Hematopoietic multipotent progenitor cell treated with erythropoietin and hydrocortisone succinate and interleukin-3 and kit ligand, for 15 days (in vitro differentiated cells): ENCODE results near the gene BEND2.

Experiments
- DNase-seq: peaks from one replicate; pipeline ENCODE4 v3.0.0-alpha.2; 2015; ENCODE audit warnings: low spot score

BEND2 gene

GRCh38 chrX:18136816-18137215 lies 83.9 kb downstream of the BEND2 start:
- no peak for DNase-seq

GRCh38 chrX:18133605-18134004 lies 87.1 kb downstream of the BEND2 start:
- no peak for DNase-seq

DNA sequence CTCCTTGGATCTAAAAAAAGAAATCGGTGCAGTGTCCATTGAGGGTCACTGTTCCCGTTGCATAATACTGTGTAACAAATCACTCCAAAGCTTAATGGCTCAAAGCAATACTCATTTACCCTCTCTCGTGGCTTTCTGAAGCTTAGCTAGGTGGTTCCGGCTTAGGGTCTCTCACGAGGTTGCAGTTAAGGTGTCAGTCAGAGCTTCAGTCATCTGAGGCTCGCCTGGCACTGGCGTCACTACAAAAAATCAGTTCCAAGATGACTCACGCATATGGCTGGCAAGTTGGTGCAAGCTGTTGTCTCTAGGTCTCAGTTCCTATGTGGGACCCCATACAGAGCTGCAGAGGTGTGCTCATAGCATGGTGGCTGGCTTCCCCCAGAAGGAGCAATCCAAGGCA lies 91.0 kb downstream of the BEND2 start:
- no peak for DNase-seq

GRCh38 chrX:18126971-18127370 lies 93.7 kb downstream of the BEND2 start:
- no peak for DNase-seq

- no peak for DNase-seq
These were observed 100.8 kb downstream of the BEND2 start for GRCh38 chrX:18119856-18120255.
